Measurements from ENCODE around the gene NUP35. TPM values are rescaled to one million over a fixed set of nuclear protein-coding genes. Genes with fewer than 3 reads are reported as not detected.

NUP35 gene
- total RNA-seq, 4 donors from 2014 or later = 0.75 to 29.1 (median 8.0) TPM

- Histone ChIP-seq H3K27me3 (no peaks in the 10 kb centered on the region), H3K4me1 (no peaks in the 10 kb centered on the region), H3K27ac (no peak overlapping the region), H3K36me3 (no peaks in the 10 kb centered on the region), H3K9me3 (peaks cover 0 to 3% of the 10 kb centered on the region in 2 donors), H3K4me3 (no peak overlapping the region)
- in situ Hi-C loops (cut with MboI; ENCODE audit: low pct_ligation_motif_present in 1 of 4, low pct_unique_long_range_greater_than_20kb in 1 of 4, low sequenced_read_pairs in 3 of 4) = no loop called here
- WGBS, 2 donors (ENCODE audit: low coverage in 1 of 2) = 91% methylated on average over 6 of the region's 6 CpGs; no CpG with 5 or more reads in 1 of the 2 donors
- DNase-seq = no peak
- no peak for TF ChIP-seq POLR2AphosphoS5 (IDR thresholded peaks at IDR 0.05)
- no peak for TF ChIP-seq CTCF (IDR thresholded peaks at IDR 0.05)
- intact Hi-C loops (cut with DNase I; ENCODE audit: low total_unique reads) = no loop called here
Observed at GRCh38 chr2:183172220-183172887, 48.1 kb downstream of the NUP35 start.

GRCh38 chr2:183179156-183179555, 54.9 kb downstream of the NUP35 start:
- Histone ChIP-seq H3K27ac (no peak overlapping the region), H3K36me3 (peaks cover 0 to 28% (median 3%) of the 10 kb centered on the region in 4 donors), H3K9me3 (peaks cover 4 to 18% of the 10 kb centered on the region in 2 donors), H3K4me3 (no peak overlapping the region), H3K27me3 (no peaks in the 10 kb centered on the region), H3K4me1 (no peaks in the 10 kb centered on the region)
- no peak for TF ChIP-seq CTCF (IDR thresholded peaks at IDR 0.05)
- no peak for TF ChIP-seq POLR2A (IDR thresholded peaks at IDR 0.05)
- no peak for TF ChIP-seq EP300 (IDR thresholded peaks at IDR 0.05; ENCODE audit: low read depth)
- TF ChIP-seq POLR2AphosphoS5 (IDR thresholded peaks at IDR 0.05) = no peak
- intact Hi-C loops (cut with DNase I; ENCODE audit: low total_unique reads) (no loop called here), in situ Hi-C loops (cut with MboI; ENCODE audit: low pct_ligation_motif_present in 1 of 4, low pct_unique_long_range_greater_than_20kb in 1 of 4, low sequenced_read_pairs in 3 of 4) (no loop called here)
- DNase-seq = no peak
- 89 to 100% methylated on average over 1 to 4 of the region's 4 CpGs for WGBS, 2 donors (ENCODE audit: low coverage in 1 of 2)

- peaks cover 4 to 17% of the 10 kb centered on the region in 2 donors for H3K9me3 ChIP-seq
- no peak overlapping the region for H3K27ac ChIP-seq
- intact Hi-C loops (cut with DNase I; ENCODE audit: low total_unique reads) (no loop called here), in situ Hi-C loops (cut with MboI; ENCODE audit: low pct_ligation_motif_present in 1 of 4, low pct_unique_long_range_greater_than_20kb in 1 of 4, low sequenced_read_pairs in 3 of 4) (no loop called here)
- no peak for TF ChIP-seq EP300 (IDR thresholded peaks at IDR 0.05; ENCODE audit: low read depth)
- DNase-seq = no peak
- H3K27me3 ChIP-seq = no peaks in the 10 kb centered on the region
- H3K36me3 ChIP-seq = peaks cover 0 to 37% (median 9%) of the 10 kb centered on the region in 4 donors
- H3K4me1 ChIP-seq = no peaks in the 10 kb centered on the region
- no peak overlapping the region for H3K4me3 ChIP-seq
Observed at GRCh38 chr2:183185534-183185933, 61.3 kb downstream of the NUP35 start.

GRCh38 chr2:183186296-183186695, 62.1 kb downstream of the NUP35 start:
- H3K27me3 ChIP-seq = no peaks in the 10 kb centered on the region
- peaks cover 0 to 37% (median 9%) of the 10 kb centered on the region in 4 donors for H3K36me3 ChIP-seq
- 64 to 80% methylated on average over 1 of the region's 1 CpG for WGBS, 2 donors (ENCODE audit: low coverage in 1 of 2)
- H3K9me3 ChIP-seq = peaks cover 4 to 17% of the 10 kb centered on the region in 2 donors
- no peak overlapping the region for H3K27ac ChIP-seq
- no peaks in the 10 kb centered on the region for H3K4me1 ChIP-seq
- no peak overlapping the region for H3K4me3 ChIP-seq
- in situ Hi-C loops (cut with MboI; ENCODE audit: low pct_ligation_motif_present in 1 of 4, low pct_unique_long_range_greater_than_20kb in 1 of 4, low sequenced_read_pairs in 3 of 4) = no loop called here
- intact Hi-C loops (cut with DNase I; ENCODE audit: low total_unique reads) = no loop called here
- DNase-seq = no peak
- no peak for TF ChIP-seq EP300 (IDR thresholded peaks at IDR 0.05; ENCODE audit: low read depth)

DNA sequence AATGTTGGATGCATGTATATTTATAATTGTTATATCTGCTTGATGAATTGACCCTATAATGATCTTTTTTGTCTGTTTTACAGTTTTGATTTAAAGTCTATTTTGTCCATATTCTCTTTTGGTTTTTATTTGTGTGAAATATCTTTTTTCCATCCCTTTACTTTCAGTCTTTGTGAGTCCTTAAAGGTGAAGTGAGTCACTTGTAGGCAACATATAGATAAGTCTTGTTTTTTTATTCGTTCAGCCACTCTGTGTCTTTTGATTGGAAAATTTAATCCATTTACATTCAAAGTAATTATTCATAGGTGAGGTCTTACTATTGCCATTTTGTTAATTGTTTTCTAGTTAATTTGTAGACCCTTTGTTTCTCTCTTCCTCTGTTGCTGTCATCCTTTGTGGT, 62.5 kb downstream of the NUP35 start:
- in situ Hi-C loops (cut with MboI; ENCODE audit: low pct_ligation_motif_present in 1 of 4, low pct_unique_long_range_greater_than_20kb in 1 of 4, low sequenced_read_pairs in 3 of 4) (no loop called here), intact Hi-C loops (cut with DNase I; ENCODE audit: low total_unique reads) (no loop called here)
- Histone ChIP-seq H3K4me3 (no peak overlapping the region), H3K36me3 (peaks cover 0 to 37% (median 9%) of the 10 kb centered on the region in 4 donors), H3K27me3 (no peaks in the 10 kb centered on the region), H3K9me3 (peaks cover 4 to 17% of the 10 kb centered on the region in 2 donors), H3K27ac (no peak overlapping the region), H3K4me1 (no peaks in the 10 kb centered on the region)
- no peak for DNase-seq
- TF ChIP-seq EP300 (IDR thresholded peaks at IDR 0.05; ENCODE audit: low read depth) (no peak), CTCF (IDR thresholded peaks at IDR 0.05) (no peak), POLR2AphosphoS5 (IDR thresholded peaks at IDR 0.05) (no peak), POLR2A (IDR thresholded peaks at IDR 0.05) (no peak)
- WGBS, 2 donors (ENCODE audit: low coverage in 1 of 2) = 80 to 96% methylated on average over 1 of the region's 1 CpG

All from transverse colon (tissue), 4 donors.